ENCODE measurements around the gene TNS2.

DNA sequence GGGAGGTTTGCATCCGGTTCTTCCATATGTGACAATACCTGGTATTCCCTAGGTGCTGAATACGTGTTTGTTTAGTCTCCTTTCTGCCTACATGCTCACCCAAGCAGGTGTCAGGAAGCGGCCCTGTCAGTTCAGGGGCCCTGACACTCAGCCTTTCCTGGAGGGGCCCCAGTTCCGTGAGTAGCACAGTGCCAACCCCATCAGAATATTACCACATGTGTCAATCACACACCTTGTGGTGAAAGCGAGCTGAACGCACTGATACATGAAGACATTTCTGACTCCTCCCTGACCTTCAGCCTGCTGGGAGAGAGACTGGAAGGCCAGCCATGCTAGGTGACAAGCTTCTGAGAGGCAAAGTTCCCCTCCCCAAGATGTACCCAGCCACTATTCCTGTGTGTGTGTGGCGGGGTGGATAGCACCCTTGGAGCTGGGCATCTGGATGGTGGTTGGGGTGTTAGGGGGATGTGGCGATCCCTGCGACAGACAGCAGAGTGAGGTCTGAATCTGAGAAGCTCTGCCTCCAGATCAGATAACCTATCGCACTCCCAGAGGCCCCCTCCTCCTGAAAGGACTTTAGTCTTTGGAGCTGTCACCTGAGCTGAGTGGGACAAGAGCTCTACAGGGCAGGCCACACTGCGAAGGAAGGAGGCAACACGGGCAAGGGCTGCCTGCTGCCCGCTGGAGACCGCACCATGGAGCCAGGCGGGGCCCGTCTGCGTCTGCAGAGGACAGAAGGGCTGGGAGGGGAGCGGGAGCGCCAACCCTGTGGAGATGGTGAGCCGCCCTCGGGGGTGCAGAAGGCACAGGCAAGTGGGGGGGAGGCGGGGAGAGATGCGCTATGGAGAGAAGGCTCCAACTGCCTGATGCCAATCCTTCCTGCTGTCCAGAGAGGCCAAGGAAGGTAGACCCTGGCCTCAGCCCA lies 53.3 kb downstream of the TNS2 start, which contains the start of gene SOAT2:
- TF ChIP-seq POLR2A (IDR thresholded peaks at IDR 0.05) (no peak), POLR2AphosphoS5 (IDR thresholded peaks at IDR 0.05) (no peak)
- TF ChIP-seq, protein P1, sequence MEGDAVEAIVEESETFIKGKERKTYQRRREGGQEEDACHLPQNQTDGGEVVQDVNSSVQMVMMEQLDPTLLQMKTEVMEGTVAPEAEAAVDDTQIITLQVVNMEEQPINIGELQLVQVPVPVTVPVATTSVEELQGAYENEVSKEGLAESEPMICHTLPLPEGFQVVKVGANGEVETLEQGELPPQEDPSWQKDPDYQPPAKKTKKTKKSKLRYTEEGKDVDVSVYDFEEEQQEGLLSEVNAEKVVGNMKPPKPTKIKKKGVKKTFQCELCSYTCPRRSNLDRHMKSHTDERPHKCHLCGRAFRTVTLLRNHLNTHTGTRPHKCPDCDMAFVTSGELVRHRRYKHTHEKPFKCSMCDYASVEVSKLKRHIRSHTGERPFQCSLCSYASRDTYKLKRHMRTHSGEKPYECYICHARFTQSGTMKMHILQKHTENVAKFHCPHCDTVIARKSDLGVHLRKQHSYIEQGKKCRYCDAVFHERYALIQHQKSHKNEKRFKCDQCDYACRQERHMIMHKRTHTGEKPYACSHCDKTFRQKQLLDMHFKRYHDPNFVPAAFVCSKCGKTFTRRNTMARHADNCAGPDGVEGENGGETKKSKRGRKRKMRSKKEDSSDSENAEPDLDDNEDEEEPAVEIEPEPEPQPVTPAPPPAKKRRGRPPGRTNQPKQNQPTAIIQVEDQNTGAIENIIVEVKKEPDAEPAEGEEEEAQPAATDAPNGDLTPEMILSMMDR (IDR thresholded peaks at IDR 0.05): no peak

Measured in prostate gland (tissue), 2 donors.